Panc1 (cell line): ENCODE data around the gene PGC. TPM values are rescaled to one million over a fixed set of nuclear protein-coding genes. Genes with fewer than 3 reads are reported as not detected.
A peak's percentile ranks its signal among the peaks of the same experiment; 100 is the strongest.
"Not testable (repeated sequence)": the region's sequence is repeated elsewhere in the genome, so short reads cannot be mapped to it uniquely, and the experiment has no call there.

Experiments
- ATAC-seq: fragments of 200-7000 bp; cut with Tn5 transposase; 2 replicates; pipeline ENCODE4 v1.9.1; 2020; ENCODE audit warnings: mild to moderate bottlenecking, moderate library complexity
- BruUV-seq: library from RNA; stranded (reverse); fragments of 400-500 nt; replicated peaks from 2 replicates; lab custom pipeline; 2021; lab: Mats Ljungman, UMichigan
- CTCF ChIA-PET: fragments of 300-600 bp; sonication (Branson Sonifier 250); formaldehyde crosslinking; loops from one replicate; lab custom pipeline; 2022; ENCODE audit warnings: antibody characterized with exemption; lab: Charles Lee
- POLR2A ChIA-PET: fragments of 300-600 bp; sonication (Branson Sonifier 250); formaldehyde crosslinking; loops from one replicate; lab custom pipeline; 2022; ENCODE audit warnings: antibody characterized with exemption; lab: Charles Lee
- DNase-seq: peaks from one replicate; pipeline ENCODE4 v3.0.0-alpha.2; 2010; ENCODE audit warnings: low read depth, low spot score
- H3K27ac ChIP-seq: 2 replicates; pipeline ENCODE4 v1.5.1; 2011; ENCODE audit warnings: mild to moderate bottlenecking, low read length, inconsistent platforms
- H3K27me3 ChIP-seq: fragments of 200-500 bp; sonication (Bioruptor generic); 2 replicates; pipeline ENCODE4 v1.6.0; 2014; ENCODE audit warnings: low read length, inconsistent platforms; ENCODE audit not compliant: control insufficient read depth, insufficient read depth
- H3K36me3 ChIP-seq: fragments of 200-500 bp; sonication (Bioruptor generic); 2 replicates; pipeline ENCODE4 v1.5.1; 2014; ENCODE audit warnings: inconsistent platforms, mild to moderate bottlenecking, low read length, moderate library complexity; ENCODE audit not compliant: control insufficient read depth, insufficient read depth
- H3K4me1 ChIP-seq: 2 replicates; pipeline ENCODE4 v1.5.1; 2011; ENCODE audit warnings: inconsistent platforms, mild to moderate bottlenecking, low read length, moderate library complexity; ENCODE audit not compliant: control insufficient read depth, insufficient read depth
- H3K4me3 ChIP-seq, 2 experiments: 2 replicates each; pipeline ENCODE4 v1.5.1; 2011 to 2012; ENCODE audit warnings: low read depth in 2 of 2, low read length in 2 of 2, mild to moderate bottlenecking in 2 of 2, inconsistent platforms in 1 of 2, moderate library complexity in 1 of 2
- H3K9me3 ChIP-seq: fragments of 200-500 bp; sonication (Bioruptor generic); 2 replicates; pipeline ENCODE4 v1.5.1; 2014; ENCODE audit warnings: low read depth, mild to moderate bottlenecking, inconsistent platforms, low read length, moderate library complexity; ENCODE audit not compliant: control insufficient read depth, insufficient read depth
- CTCF ChIP-seq: fragments of 450-650 bp; IDR thresholded peaks from 2 replicates; pipeline ENCODE4 v1.5.1; 2017; ENCODE audit warnings: mild to moderate bottlenecking
- POLR2AphosphoS5 ChIP-seq: IDR thresholded peaks from 2 replicates; pipeline ENCODE4 v1.6.1; 2012; ENCODE audit warnings: mild to moderate bottlenecking, low read depth, low read length, moderate library complexity
- SIN3A ChIP-seq: IDR thresholded peaks from 2 replicates; pipeline ENCODE4 v1.6.1; 2012; ENCODE audit warnings: low read depth, mild to moderate bottlenecking, low read length, moderate library complexity, borderline replicate concordance; ENCODE audit not compliant: insufficient read depth
- TCF7L2 ChIP-seq: IDR thresholded peaks from 2 replicates; pipeline ENCODE4 v1.6.1; 2011; ENCODE audit warnings: mild to moderate bottlenecking, low read depth, low read length, inconsistent platforms
- in situ Hi-C: cut with HindIII; loops from 2 replicates; pipeline ENCODE4 v1.10.0; 2016; ENCODE audit warnings: low sequenced_read_pairs, low pct_unique_long_range_greater_than_20kb
- intact Hi-C: fragments of 100-400 bp; cut with micrococcal nuclease; formaldehyde crosslinking; loops from one replicate; pipeline ENCODE4 v1.10.0; 2022; ENCODE audit not compliant: unreplicated experiment
- total RNA-seq: library from RNA; stranded (reverse); gene quantifications from one replicate; pipeline ENCODE4 v1.2.1, GENCODE V29; 2021; ENCODE audit not compliant: unreplicated experiment
- TF ChIP-seq, protein P1 (sequence below), 2 experiments: IDR thresholded peaks; 2 replicates each; pipeline ENCODE4 v1.6.1; 2011 to 2012; ENCODE audit warnings: low read depth in 2 of 2, control low read depth in 1 of 2, low read length in 1 of 2, mild to moderate bottlenecking in 1 of 2, moderate library complexity in 1 of 2; ENCODE audit not compliant: insufficient read depth in 1 of 2

PGC gene
- total RNA-seq, 1 experiment from 2014 or later: 0.18 TPM

- Histone ChIP-seq H3K27ac (no peak overlapping the region), H3K4me1 (peaks cover 8% of the 10 kb centered on the region), H3K9me3 (no peaks in the 10 kb centered on the region), H3K27me3 (no peaks in the 10 kb centered on the region), H3K4me3 (no peak overlapping the region), H3K36me3 (no peaks in the 10 kb centered on the region)
- in situ Hi-C loops (no loop called here), intact Hi-C loops (no loop called here)
- TF ChIP-seq, protein P1, sequence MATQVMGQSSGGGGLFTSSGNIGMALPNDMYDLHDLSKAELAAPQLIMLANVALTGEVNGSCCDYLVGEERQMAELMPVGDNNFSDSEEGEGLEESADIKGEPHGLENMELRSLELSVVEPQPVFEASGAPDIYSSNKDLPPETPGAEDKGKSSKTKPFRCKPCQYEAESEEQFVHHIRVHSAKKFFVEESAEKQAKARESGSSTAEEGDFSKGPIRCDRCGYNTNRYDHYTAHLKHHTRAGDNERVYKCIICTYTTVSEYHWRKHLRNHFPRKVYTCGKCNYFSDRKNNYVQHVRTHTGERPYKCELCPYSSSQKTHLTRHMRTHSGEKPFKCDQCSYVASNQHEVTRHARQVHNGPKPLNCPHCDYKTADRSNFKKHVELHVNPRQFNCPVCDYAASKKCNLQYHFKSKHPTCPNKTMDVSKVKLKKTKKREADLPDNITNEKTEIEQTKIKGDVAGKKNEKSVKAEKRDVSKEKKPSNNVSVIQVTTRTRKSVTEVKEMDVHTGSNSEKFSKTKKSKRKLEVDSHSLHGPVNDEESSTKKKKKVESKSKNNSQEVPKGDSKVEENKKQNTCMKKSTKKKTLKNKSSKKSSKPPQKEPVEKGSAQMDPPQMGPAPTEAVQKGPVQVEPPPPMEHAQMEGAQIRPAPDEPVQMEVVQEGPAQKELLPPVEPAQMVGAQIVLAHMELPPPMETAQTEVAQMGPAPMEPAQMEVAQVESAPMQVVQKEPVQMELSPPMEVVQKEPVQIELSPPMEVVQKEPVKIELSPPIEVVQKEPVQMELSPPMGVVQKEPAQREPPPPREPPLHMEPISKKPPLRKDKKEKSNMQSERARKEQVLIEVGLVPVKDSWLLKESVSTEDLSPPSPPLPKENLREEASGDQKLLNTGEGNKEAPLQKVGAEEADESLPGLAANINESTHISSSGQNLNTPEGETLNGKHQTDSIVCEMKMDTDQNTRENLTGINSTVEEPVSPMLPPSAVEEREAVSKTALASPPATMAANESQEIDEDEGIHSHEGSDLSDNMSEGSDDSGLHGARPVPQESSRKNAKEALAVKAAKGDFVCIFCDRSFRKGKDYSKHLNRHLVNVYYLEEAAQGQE (IDR thresholded peaks at IDR 0.05; ENCODE audit: insufficient read depth in 1 of 2, low read depth in 2 of 2, low read length in 1 of 2): no peak
- TF ChIP-seq CTCF: no peak
- no peak for TF ChIP-seq TCF7L2
- no peak for TF ChIP-seq POLR2AphosphoS5
- no peak for TF ChIP-seq SIN3A
- DNase-seq (no peak), ATAC-seq (peak; percentile 74)
- no TSS peak for BruUV-seq
- ChIA-PET POLR2A (interaction anchor here (0.6 kb wide), 1 partner anchor 26 kb away, joined by 4 read pairs; no protein-coding TSS in a partner anchor), CTCF (no interaction called here)
Measured at GRCh38 chr6:41767112-41767833, 20.1 kb upstream of the PGC start.

DNA sequence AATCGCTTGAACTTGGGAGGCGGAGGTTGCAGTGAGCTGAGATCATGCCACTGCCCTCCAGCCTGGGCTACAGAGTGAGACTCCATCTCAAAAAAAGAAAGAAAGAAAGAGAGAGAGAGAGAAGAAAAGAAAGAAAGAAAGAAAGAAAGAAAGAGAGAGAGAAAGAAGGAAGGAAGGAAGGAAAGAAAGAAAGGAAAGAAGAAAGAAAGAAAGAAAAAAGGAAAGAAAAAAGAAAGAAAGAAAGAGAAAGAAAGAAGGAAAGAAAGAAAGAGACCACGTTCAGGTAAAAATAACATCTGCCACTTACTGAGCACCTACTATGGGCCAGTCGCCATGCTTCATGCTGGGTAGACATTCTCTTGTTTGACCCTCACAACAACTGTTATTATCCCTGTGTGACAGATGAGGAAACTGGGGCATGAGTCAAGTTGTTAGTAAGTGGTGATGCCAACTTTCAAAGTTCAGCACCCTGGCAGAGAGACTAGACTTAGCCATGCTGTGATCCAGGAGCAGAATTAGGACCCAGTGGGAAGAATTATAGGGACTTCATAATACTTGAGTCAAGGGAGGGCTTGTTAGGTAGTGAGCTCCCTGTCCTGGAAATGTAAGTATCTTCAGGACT is 19.0 kb upstream of the PGC start:
- CTCF ChIA-PET, H3K9me3 ChIP-seq, H3K36me3 ChIP-seq, intact Hi-C loops, H3K27me3 ChIP-seq, DNase-seq, in situ Hi-C loops, ATAC-seq, H3K27ac ChIP-seq, H3K4me1 ChIP-seq, BruUV-seq, H3K4me3 ChIP-seq, POLR2A ChIA-PET: not testable (repeated sequence)

GRCh38 chr6:41763470-41763869 is 16.3 kb upstream of the PGC start:
- POLR2A ChIA-PET: no interaction called here

More at GRCh38 chr6:41763470-41763869, 16.3 kb upstream of the PGC start:
- BruUV-seq: no TSS peak
- no peak for ATAC-seq
- intact Hi-C loops: no loop called here
- no peaks in the 10 kb centered on the region for H3K9me3 ChIP-seq
- H3K4me3 ChIP-seq: no peak overlapping the region
- CTCF ChIA-PET: interaction anchor here (0.7 kb wide), 1 partner anchor 14 kb away, joined by 5 read pairs; no protein-coding TSS in a partner anchor
- no peak overlapping the region for H3K27ac ChIP-seq
- TF ChIP-seq TCF7L2: no peak
- in situ Hi-C loops: no loop called here
- no peaks in the 10 kb centered on the region for H3K27me3 ChIP-seq
- DNase-seq: no peak
- H3K4me1 ChIP-seq: peaks cover 8% of the 10 kb centered on the region
- no peaks in the 10 kb centered on the region for H3K36me3 ChIP-seq
